Adrenal gland (tissue), 12 donors: ENCODE results near the gene TMED4. TPM values are rescaled to one million over a fixed set of nuclear protein-coding genes. Genes with fewer than 3 reads are reported as not detected.
"Not testable (repeated sequence)": the region's sequence is repeated elsewhere in the genome, so short reads cannot be mapped to it uniquely, and the experiment has no call there.

Experiments used
- DNase-seq, 7 donors: peaks; one replicate each; pipeline ENCODE4 v3.0.0-alpha.2; 2019 to 2020
- H3K27ac ChIP-seq, 5 donors: fragments of 200-600 bp; sonication (generic) in 4 of 5; 1 replicate in 3 of 5; 2 replicates in 2 of 5; pipeline versions ENCODE4 v1.5.1 to v1.8.0; 2016 to 2020; ENCODE audit warnings: mild to moderate bottlenecking in 1 of 5
- H3K27me3 ChIP-seq: fragments of 200-600 bp; 2 replicates; pipeline ENCODE4 v1.8.0; 2021
- H3K36me3 ChIP-seq, 2 donors: fragments of 200-600 bp; replicated peaks in 1 of 2; 1 replicate in 1 of 2; 2 replicates in 1 of 2; pipeline versions ENCODE4 v1.5.1 to v1.8.0; 2018 to 2022
- H3K4me1 ChIP-seq, 2 donors: fragments of 200-600 bp; replicated peaks in 1 of 2; 1 replicate in 1 of 2; 2 replicates in 1 of 2; pipeline versions ENCODE4 v1.5.1 to v1.8.0; 2018 to 2021
- H3K4me3 ChIP-seq, 4 donors: fragments of 200-600 bp; sonication (generic) in 3 of 4; one replicate each; pipeline ENCODE4 v1.5.1; 2016 to 2018
- H3K9me3 ChIP-seq, 3 donors: fragments of 200-600 bp; sonication (generic) in 1 of 3; replicated peaks in 1 of 3; 1 replicate in 2 of 3; 2 replicates in 1 of 3; pipeline versions ENCODE4 v1.5.1 to v1.8.0; 2016 to 2021
- CTCF ChIP-seq, 6 experiments: fragments of 450-650 bp in 4 of 6; fragments of 200-600 bp in 2 of 6; sonication (generic) in 1 of 6; IDR thresholded peaks; 1 replicate in 5 of 6; 2 replicates in 1 of 6; pipeline versions ENCODE4 v1.5.1 to v1.8.0; 2016 to 2021; ENCODE audit warnings: antibody characterized with exemption in 6 of 6, mild to moderate bottlenecking in 2 of 6, moderate library complexity in 1 of 6
- POLR2A ChIP-seq, 2 donors: fragments of 450-650 bp; IDR thresholded peaks; one replicate each; pipeline ENCODE4 v1.6.1; 2017; ENCODE audit warnings: antibody characterized with exemption in 2 of 2, mild to moderate bottlenecking in 2 of 2, moderate library complexity in 1 of 2
- WGBS, 4 donors: extraction: QIAGEN DNeasy Blood & Tissue Kit in 2 of 4; methylation state at CpG; one replicate each; pipeline versions ENCODE4 v1.1.5 to v1.1.7; 2013 to 2017; 5-methylcytosine and 5-hydroxymethylcytosine counted together
- intact Hi-C, 2 donors: fragments of 100-400 bp; cut with DNase I; formaldehyde crosslinking; loops; one replicate each; pipeline versions ENCODE4 v1.14.1 to v1.15.0; 2022 to 2023
- polyA plus RNA-seq, 3 donors: library from polyadenylated mRNA; stranded (reverse); fragments of 200-250 nt in 2 of 3; fragments of 350-450 nt in 1 of 3; fragmentation: Illumina TruSeq in 1 of 3; extraction: RNeasy Lipid Tissue Mini Kit (QIAGEN cat#74804) in 1 of 3; gene quantifications; one replicate each; pipeline ENCODE4 v1.2.3, GENCODE V29; 2013 to 2014
- total RNA-seq, 9 donors: library from RNA; depleted of rRNA in 4 of 9; stranded (reverse); fragments of >200 nt in 4 of 9; fragments of 120-200 nt in 1 of 9; fragmentation: NEBNext Ultra II Directional in 1 of 9; extraction: Animal tissue kit (Norgen Biotek cat#: 25700) in 1 of 9; gene quantifications; one replicate each; pipeline versions ENCODE4 v1.1.0 to v1.2.4, GENCODE V29; 2013 to 2023
- donor health status: healthy with polysubstance abuse.
- donor health status: Bipolar disorder and iron deficiency.
- donor health status: DM: yes; HTN: yes; CAD: no.
- donor health status: DM: no; HTN: no; CAD: no.
- donor health status: DM: no; HTN: no; CAD: no.
- donor health status: DM: yes; HTN: yes; CAD: no.

TMED4 gene
- total and polyA plus RNA-seq, 12 donors = 45.2 to 189 (median 112) TPM

GRCh38 chr7:44563171-44563679 lies 18.8 kb downstream of the TMED4 start:
- H3K36me3 ChIP-seq = peaks cover 0 to 39% of the 10 kb centered on the region in 2 donors
- no peak for TF ChIP-seq CTCF (IDR thresholded peaks at IDR 0.05)
- TF ChIP-seq POLR2A (IDR thresholded peaks at IDR 0.05) = no peak
- intact Hi-C loops = loop anchor here (10.0 kb wide), 3 partner anchors 88 to 498 kb away; partner anchors contain the start of gene PGAM2 (in 1 of the 2)
- H3K9me3 ChIP-seq = no peaks in the 10 kb centered on the region
- H3K27ac ChIP-seq = no peak overlapping the region
- peak in 1 of 7 donors; percentile 16 for DNase-seq
- no peaks in the 10 kb centered on the region for H3K27me3 ChIP-seq
- 67 to 81% (median 75%) methylated on average over 2 to 3 of the region's 3 CpGs for WGBS, 4 donors
- no peak overlapping the region for H3K4me3 ChIP-seq
- H3K4me1 ChIP-seq = no peaks in the 10 kb centered on the region

- not testable (repeated sequence) for H3K4me3 ChIP-seq, H3K9me3 ChIP-seq, H3K27ac ChIP-seq, H3K27me3 ChIP-seq, H3K4me1 ChIP-seq
- WGBS, 4 donors = 88 to 92% (median 90%) methylated on average over 3 to 8 of the region's 8 CpGs
- H3K36me3 ChIP-seq = peaks cover 0 to 33% of the 10 kb centered on the region in 2 donors
- intact Hi-C loops = loop anchor here (10.0 kb wide), 3 partner anchors 88 to 498 kb away; partner anchors contain the start of gene PGAM2 (in 1 of the 2)
- peak in 1 of 7 donors; percentile 10 for DNase-seq
Measured at GRCh38 chr7:44562622-44562962, 19.4 kb downstream of the TMED4 start.

GRCh38 chr7:44561962-44562621 lies 19.9 kb downstream of the TMED4 start:
- Histone ChIP-seq H3K9me3 (no peaks in the 10 kb centered on the region), H3K36me3 (peaks cover 0 to 28% of the 10 kb centered on the region in 2 donors), H3K4me3 (no peak overlapping the region), H3K27ac (no peak overlapping the region), H3K27me3 (no peaks in the 10 kb centered on the region), H3K4me1 (no peaks in the 10 kb centered on the region)
- peak in 2 of 7 donors; percentile 4 to 9 for DNase-seq
- TF ChIP-seq CTCF (IDR thresholded peaks at IDR 0.05) (no peak), POLR2A (IDR thresholded peaks at IDR 0.05) (no peak)
- 78 to 91% (median 84%) methylated on average over 5 to 7 of the region's 7 CpGs for WGBS, 4 donors
- intact Hi-C loops = loop anchor here (10.0 kb wide), 3 partner anchors 87 to 497 kb away; partner anchors contain the start of gene PGAM2 (in 1 of the 2)

- peaks cover 0 to 22% of the 10 kb centered on the region in 2 donors for H3K36me3 ChIP-seq
- H3K27me3 ChIP-seq = no peaks in the 10 kb centered on the region
- intact Hi-C loops = loop anchor here (10.0 kb wide), 3 partner anchors 87 to 497 kb away; partner anchors contain the start of gene PGAM2 (in 1 of the 2)
- peak in 1 of 7 donors; percentile 0 for DNase-seq
- no peaks in the 10 kb centered on the region for H3K4me1 ChIP-seq
- no peaks in the 10 kb centered on the region for H3K9me3 ChIP-seq
- TF ChIP-seq POLR2A (IDR thresholded peaks at IDR 0.05) = no peak
- no peak for TF ChIP-seq CTCF (IDR thresholded peaks at IDR 0.05)
- 79 to 92% (median 84%) methylated on average over 3 to 6 of the region's 6 CpGs for WGBS, 4 donors
- H3K27ac ChIP-seq = no peak overlapping the region
- H3K4me3 ChIP-seq = no peak overlapping the region
Measured at GRCh38 chr7:44561481-44561880, 20.6 kb downstream of the TMED4 start.
